GM10847 (cell line): ENCODE data around the gene PURB.

Experiments used
- POLR2A ChIP-seq: IDR thresholded peaks from 2 replicates; pipeline ENCODE4 v1.6.1; 2011; ENCODE audit not compliant: insufficient read length; ENCODE audit errors: extremely low read depth

Gene PURB

GRCh38 chr7:44899443-44899842 is 14.1 kb upstream of the PURB start:
- no peak for TF ChIP-seq POLR2A

- no peak for TF ChIP-seq POLR2A
Observed at GRCh38 chr7:44898039-44898438, 12.7 kb upstream of the PURB start.

GRCh38 chr7:44897309-44897708 is 12.0 kb upstream of the PURB start:
- no peak for TF ChIP-seq POLR2A

GRCh38 chr7:44894888-44895580 is 9.7 kb upstream of the PURB start:
- TF ChIP-seq POLR2A, result no peak

GRCh38 chr7:44893710-44894234 is 8.4 kb upstream of the PURB start:
- TF ChIP-seq POLR2A, result no peak

GRCh38 chr7:44891791-44892190 is 6.5 kb upstream of the PURB start:
- no peak for TF ChIP-seq POLR2A

- no peak for TF ChIP-seq POLR2A
Observed at GRCh38 chr7:44891372-44891771, 6.0 kb upstream of the PURB start.

GRCh38 chr7:44889086-44889781 is 3.9 kb upstream of the PURB start:
- no peak for TF ChIP-seq POLR2A

- TF ChIP-seq POLR2A, result no peak
Observed at GRCh38 chr7:44887293-44887692, 2.0 kb upstream of the PURB start.

GRCh38 chr7:44884621-44885393 is 523 bp downstream of the PURB start:
- TF ChIP-seq POLR2A, result no peak

- no peak for TF ChIP-seq POLR2A
Observed at GRCh38 chr7:44883961-44884620, 1.2 kb downstream of the PURB start.

- TF ChIP-seq POLR2A, result no peak
Observed at GRCh38 chr7:44882899-44883298, 2.4 kb downstream of the PURB start.

- no peak for TF ChIP-seq POLR2A
Observed at GRCh38 chr7:44881610-44882009, 3.7 kb downstream of the PURB start.

- no peak for TF ChIP-seq POLR2A
Observed at GRCh38 chr7:44881066-44881600, 4.2 kb downstream of the PURB start.
